ENCODE data around the gene DOCK4. TPM values are rescaled to one million over a fixed set of nuclear protein-coding genes. Genes with fewer than 3 reads are reported as not detected.
"Not testable (repeated sequence)": the region's sequence is repeated elsewhere in the genome, so short reads cannot be mapped to it uniquely, and the experiment has no call there.

Gene DOCK4
- total and polyA plus RNA-seq, 2 donors from 2014 or later: 3.2 to 38.9 TPM

DNA sequence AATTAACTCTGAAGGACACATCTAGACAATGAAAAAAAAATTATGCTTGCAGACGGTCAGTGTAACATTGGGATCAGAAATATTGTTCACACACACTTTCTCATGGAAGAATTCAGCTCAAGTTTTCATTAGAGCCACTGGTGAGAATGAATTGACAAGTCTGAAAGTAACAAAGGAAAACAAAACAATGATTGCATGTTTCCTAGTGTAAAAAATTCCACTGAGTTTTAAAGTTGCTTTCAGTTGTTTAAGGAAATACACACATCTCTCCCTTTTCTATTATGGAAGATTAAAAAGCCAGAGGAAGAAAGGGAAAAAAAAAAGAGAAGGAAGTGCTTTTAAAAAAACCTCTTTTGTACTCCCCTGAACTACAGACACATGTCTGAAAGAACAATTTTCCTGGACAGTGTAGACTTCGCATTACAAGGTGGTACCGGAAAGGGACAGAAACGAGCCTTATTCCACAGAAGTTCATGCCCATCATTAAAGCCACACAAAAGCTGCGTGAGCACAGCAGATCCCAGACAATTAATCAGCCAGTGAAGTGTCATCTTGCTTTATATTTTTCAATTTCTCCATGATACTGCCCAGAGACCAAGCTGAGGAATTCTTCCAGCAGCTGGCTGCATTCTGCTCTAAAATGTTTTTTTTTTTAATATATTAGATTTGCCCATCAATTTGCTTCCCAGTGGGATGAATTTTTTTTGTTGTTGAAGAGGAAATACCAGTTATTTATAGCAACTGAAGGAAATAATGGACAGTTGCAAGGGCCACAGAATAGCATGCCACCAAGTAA is 294.8 kb downstream of the DOCK4 start:
- FAIRE-seq: no peak

DNA sequence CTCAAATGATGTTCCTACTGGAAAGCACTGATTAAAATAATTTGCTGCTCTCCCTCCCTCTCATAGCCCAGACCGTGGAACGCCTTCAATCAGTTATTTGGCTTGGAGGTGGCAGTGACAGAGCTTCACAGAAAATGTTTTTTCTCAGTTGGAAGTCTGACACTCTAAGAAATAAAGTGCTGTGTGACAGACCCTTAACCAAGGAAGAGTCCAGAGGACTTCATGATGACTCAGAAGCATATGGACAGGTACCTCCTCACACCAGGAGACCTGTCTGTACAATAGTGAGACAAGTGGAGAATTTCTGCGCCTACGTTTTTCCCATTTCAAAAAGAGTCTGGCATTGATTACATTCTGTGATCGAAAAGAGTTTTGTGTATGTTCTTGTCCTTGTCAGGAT is 295.5 kb downstream of the DOCK4 start:
- Histone ChIP-seq H3K27ac (ENCODE audit: low read depth in 2 of 2, low read length in 2 of 2) (no peak overlapping the region), H3K4me3 (ENCODE audit: low read length in 3 of 3) (no peak overlapping the region), H3K4me1 (ENCODE audit: control insufficient read depth in 2 of 3, insufficient read depth in 2 of 3, low read depth in 1 of 3, low read length in 3 of 3) (no peaks in the 10 kb centered on the region), H3K27me3 (ENCODE audit: control insufficient read depth, insufficient read depth, low read length) (no peaks in the 10 kb centered on the region), H3K9ac (ENCODE audit: low read length in 3 of 3) (no peak overlapping the region), H3K36me3 (ENCODE audit: control insufficient read depth in 2 of 3, insufficient read depth in 3 of 3, low read length in 3 of 3) (peaks cover 0 to 3% (median 0%) of the 10 kb centered on the region in 3 donors), H3K9me3 (ENCODE audit: control insufficient read depth in 2 of 3, insufficient read depth in 1 of 3, low read length in 3 of 3) (no peaks in the 10 kb centered on the region)
- intact Hi-C loops (cut with DNase I): no loop called here
- TF ChIP-seq, protein P1, sequence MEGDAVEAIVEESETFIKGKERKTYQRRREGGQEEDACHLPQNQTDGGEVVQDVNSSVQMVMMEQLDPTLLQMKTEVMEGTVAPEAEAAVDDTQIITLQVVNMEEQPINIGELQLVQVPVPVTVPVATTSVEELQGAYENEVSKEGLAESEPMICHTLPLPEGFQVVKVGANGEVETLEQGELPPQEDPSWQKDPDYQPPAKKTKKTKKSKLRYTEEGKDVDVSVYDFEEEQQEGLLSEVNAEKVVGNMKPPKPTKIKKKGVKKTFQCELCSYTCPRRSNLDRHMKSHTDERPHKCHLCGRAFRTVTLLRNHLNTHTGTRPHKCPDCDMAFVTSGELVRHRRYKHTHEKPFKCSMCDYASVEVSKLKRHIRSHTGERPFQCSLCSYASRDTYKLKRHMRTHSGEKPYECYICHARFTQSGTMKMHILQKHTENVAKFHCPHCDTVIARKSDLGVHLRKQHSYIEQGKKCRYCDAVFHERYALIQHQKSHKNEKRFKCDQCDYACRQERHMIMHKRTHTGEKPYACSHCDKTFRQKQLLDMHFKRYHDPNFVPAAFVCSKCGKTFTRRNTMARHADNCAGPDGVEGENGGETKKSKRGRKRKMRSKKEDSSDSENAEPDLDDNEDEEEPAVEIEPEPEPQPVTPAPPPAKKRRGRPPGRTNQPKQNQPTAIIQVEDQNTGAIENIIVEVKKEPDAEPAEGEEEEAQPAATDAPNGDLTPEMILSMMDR (IDR thresholded peaks at IDR 0.05; ENCODE audit: borderline replicate concordance, extremely low read depth, insufficient read depth): no peak
- FAIRE-seq: no peak
- DNase-seq: no peak

More for the DNA sequence above, 294.8 kb downstream of the DOCK4 start:
- TF ChIP-seq, protein P1 (IDR thresholded peaks at IDR 0.05; ENCODE audit: borderline replicate concordance, extremely low read depth, insufficient read depth): no peak
- no peak for DNase-seq
- Histone ChIP-seq H3K4me1 (ENCODE audit: control insufficient read depth in 2 of 3, insufficient read depth in 2 of 3, low read depth in 1 of 3, low read length in 3 of 3) (no peaks in the 10 kb centered on the region), H3K36me3 (ENCODE audit: control insufficient read depth in 2 of 3, insufficient read depth in 3 of 3, low read length in 3 of 3) (peaks cover 0 to 3% (median 0%) of the 10 kb centered on the region in 3 donors), H3K9ac (ENCODE audit: low read length in 3 of 3) (no peak overlapping the region), H3K27me3 (ENCODE audit: control insufficient read depth, insufficient read depth, low read length) (no peaks in the 10 kb centered on the region), H3K27ac (ENCODE audit: low read depth in 2 of 2, low read length in 2 of 2) (no peak overlapping the region), H3K9me3 (ENCODE audit: control insufficient read depth in 2 of 3, insufficient read depth in 1 of 3, low read length in 3 of 3) (no peaks in the 10 kb centered on the region), H3K4me3 (ENCODE audit: low read length in 3 of 3) (no peak overlapping the region)
- intact Hi-C loops (cut with DNase I): no loop called here

DNA sequence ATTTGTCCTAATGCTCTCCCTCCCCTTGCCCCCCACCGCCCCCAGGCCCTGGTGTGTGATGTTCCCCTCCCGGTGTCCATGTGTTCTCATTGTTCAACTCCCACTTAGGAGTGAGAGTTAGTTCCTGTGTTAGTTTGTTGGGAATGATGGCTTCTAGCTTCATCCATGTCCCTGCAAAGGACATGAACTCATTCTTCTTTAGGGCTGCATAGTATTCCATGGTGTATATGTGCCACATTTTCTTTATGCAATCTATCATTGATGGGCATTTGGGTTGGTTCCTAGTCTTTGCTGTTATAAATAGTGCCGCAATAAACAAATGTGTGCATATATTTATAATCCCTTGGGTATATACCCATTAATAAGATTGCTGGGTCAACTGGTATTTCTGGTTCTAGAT is 297.5 kb downstream of the DOCK4 start:
- H3K4me1 ChIP-seq (ENCODE audit: control insufficient read depth in 2 of 3, insufficient read depth in 2 of 3, low read depth in 1 of 3, low read length in 3 of 3); DNase-seq; H3K4me3 ChIP-seq (ENCODE audit: low read length in 3 of 3); H3K27ac ChIP-seq (ENCODE audit: low read depth in 2 of 2, low read length in 2 of 2); FAIRE-seq; H3K36me3 ChIP-seq (ENCODE audit: control insufficient read depth in 2 of 3, insufficient read depth in 3 of 3, low read length in 3 of 3); H3K9me3 ChIP-seq (ENCODE audit: control insufficient read depth in 2 of 3, insufficient read depth in 1 of 3, low read length in 3 of 3); intact Hi-C loops (cut with DNase I); H3K9ac ChIP-seq (ENCODE audit: low read length in 3 of 3); H3K27me3 ChIP-seq (ENCODE audit: control insufficient read depth, insufficient read depth, low read length): not testable (repeated sequence)

DNA sequence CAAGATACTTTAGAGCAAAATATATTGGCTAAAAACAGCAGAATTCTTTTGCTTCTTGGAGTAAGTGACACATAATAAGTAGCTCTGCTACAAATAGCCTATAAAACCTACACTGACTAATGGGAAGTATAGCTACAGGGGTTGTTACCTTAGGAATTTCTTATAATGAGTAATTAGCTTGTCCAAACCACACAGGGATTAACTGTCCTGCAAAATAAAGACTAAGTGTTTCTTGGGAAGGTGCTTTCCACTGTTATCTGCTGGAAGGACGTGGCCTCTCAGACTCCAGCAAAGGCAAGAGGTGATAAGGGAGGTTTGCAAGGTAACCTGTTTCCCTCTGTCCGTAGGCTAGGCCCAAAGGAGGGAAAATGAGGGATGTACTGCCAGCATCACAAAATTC is 302.4 kb downstream of the DOCK4 start:
- FAIRE-seq (no peak), DNase-seq (peak in 2 of 5 donors; percentile 7 to 22)
- TF ChIP-seq, protein P1 (IDR thresholded peaks at IDR 0.05; ENCODE audit: borderline replicate concordance, extremely low read depth, insufficient read depth): no peak
- H3K4me3 ChIP-seq (ENCODE audit: low read length in 3 of 3): no peak overlapping the region
- peaks cover 0 to 3% (median 0%) of the 10 kb centered on the region in 3 donors for H3K36me3 ChIP-seq (ENCODE audit: control insufficient read depth in 2 of 3, insufficient read depth in 3 of 3, low read length in 3 of 3)
- no peak overlapping the region for H3K27ac ChIP-seq (ENCODE audit: low read depth in 2 of 2, low read length in 2 of 2)
- no peaks in the 10 kb centered on the region for H3K9me3 ChIP-seq (ENCODE audit: control insufficient read depth in 2 of 3, insufficient read depth in 1 of 3, low read length in 3 of 3)
- H3K27me3 ChIP-seq (ENCODE audit: control insufficient read depth, insufficient read depth, low read length): no peaks in the 10 kb centered on the region
- H3K4me1 ChIP-seq (ENCODE audit: control insufficient read depth in 2 of 3, insufficient read depth in 2 of 3, low read depth in 1 of 3, low read length in 3 of 3): no peaks in the 10 kb centered on the region
- intact Hi-C loops (cut with DNase I): no loop called here
- no peak overlapping the region for H3K9ac ChIP-seq (ENCODE audit: low read length in 3 of 3)

Data from kidney (tissue), 14 donors.